Loucy (cell line): Measurements from ENCODE around the gene MVB12A.

Experiments used
- H2AFZ ChIP-seq: fragments of 200-600 bp; sonication (generic); 2 replicates; pipeline ENCODE4 v1.6.0; 2016; ENCODE audit warnings: antibody characterized with exemption, mild to moderate bottlenecking, low read length, moderate library complexity
- H3F3A ChIP-seq: fragments of 200-600 bp; 2 replicates; pipeline ENCODE4 v1.6.0; 2016; ENCODE audit warnings: antibody characterized with exemption, low read depth, mild to moderate bottlenecking
- H3K27me3 ChIP-seq: fragments of 200-600 bp; sonication (generic); 2 replicates; pipeline ENCODE4 v1.6.1; 2014; ENCODE audit warnings: low read length, mild to moderate bottlenecking; ENCODE audit not compliant: insufficient read depth, poor library complexity, severe bottlenecking
- H3K36me3 ChIP-seq: fragments of 200-600 bp; sonication (generic); 2 replicates; pipeline ENCODE4 v1.6.1; 2016; ENCODE audit warnings: low read length; ENCODE audit not compliant: insufficient read depth
- H3K4me1 ChIP-seq: fragments of 200-600 bp; sonication (generic); 2 replicates; pipeline ENCODE4 v1.5.1; 2014; ENCODE audit warnings: low read length, mild to moderate bottlenecking; ENCODE audit not compliant: insufficient read depth, poor library complexity, severe bottlenecking
- H3K4me2 ChIP-seq: fragments of 200-600 bp; sonication (generic); 2 replicates; pipeline ENCODE4 v1.6.0; 2014; ENCODE audit warnings: antibody characterized with exemption, low read length, low read depth, mild to moderate bottlenecking; ENCODE audit not compliant: poor library complexity, severe bottlenecking
- H3K4me3 ChIP-seq: fragments of 200-600 bp; sonication (generic); 2 replicates; pipeline ENCODE4 v1.5.1; 2014; ENCODE audit warnings: low read length, mild to moderate bottlenecking, mixed read lengths; ENCODE audit not compliant: poor library complexity, severe bottlenecking
- H3K79me2 ChIP-seq: fragments of 200-600 bp; sonication (generic); 2 replicates; pipeline ENCODE4 v1.6.1; 2014; ENCODE audit warnings: low read length; ENCODE audit not compliant: insufficient read depth
- H3K9ac ChIP-seq: fragments of 200-600 bp; sonication (generic); 2 replicates; pipeline ENCODE4 v1.6.0; 2014; ENCODE audit warnings: mild to moderate bottlenecking, low read depth, low read length, moderate library complexity; ENCODE audit not compliant: poor library complexity, severe bottlenecking
- H3K9me2 ChIP-seq: fragments of 200-600 bp; sonication (generic); replicated peaks from 2 replicates; pipeline ENCODE4 v1.6.1; 2016; ENCODE audit warnings: low read depth, low read length, mixed read lengths
- H3K9me3 ChIP-seq: fragments of 200-600 bp; sonication (generic); 2 replicates; pipeline ENCODE4 v1.6.1; 2014; ENCODE audit warnings: mild to moderate bottlenecking, antibody characterized with exemption, low read length, low read depth; ENCODE audit not compliant: insufficient read depth
- H4K20me1 ChIP-seq: fragments of 200-600 bp; sonication (generic); 2 replicates; pipeline ENCODE4 v1.6.0; 2014; ENCODE audit warnings: antibody characterized with exemption, low read length, mild to moderate bottlenecking; ENCODE audit not compliant: insufficient read depth, poor library complexity, severe bottlenecking
- CTCF ChIP-seq: fragments of 200-600 bp; sonication (generic); conservative IDR thresholded peaks from 2 replicates; pipeline ENCODE4 v1.5.1; 2014; ENCODE audit warnings: mild to moderate bottlenecking, antibody characterized with exemption, low read length
- EZH2phosphoT487 ChIP-seq: fragments of 200-600 bp; IDR thresholded peaks from 2 replicates; pipeline ENCODE4 v1.6.1; 2018; ENCODE audit warnings: antibody characterized with exemption, mild to moderate bottlenecking, moderate library complexity, borderline replicate concordance

The MVB12A gene

GRCh38 chr19:17415121-17415520 is 4.7 kb upstream of the MVB12A start:
- TF ChIP-seq CTCF (no peak), EZH2phosphoT487 (no peak)
- Histone ChIP-seq H4K20me1 (peaks cover 6% of the 10 kb centered on the region), H3K4me1 (peaks cover 18% of the 10 kb centered on the region), H3K4me2 (no peak overlapping the region), H3K9me3 (no peaks in the 10 kb centered on the region), H3K36me3 (peaks cover 11% of the 10 kb centered on the region; the same call in 1 of the 2 replicates), H3K9me2 (no peaks in the 10 kb centered on the region), H3K27me3 (no peaks in the 10 kb centered on the region), H3F3A (no peaks in the 10 kb centered on the region; the same call in 1 of the 2 replicates), H3K9ac (no peak overlapping the region), H3K4me3 (no peak overlapping the region), H2AFZ (no peak overlapping the region), H3K79me2 (peaks cover 14% of the 10 kb centered on the region)

- Histone ChIP-seq H3K79me2 (peaks cover 14% of the 10 kb centered on the region), H2AFZ (no peak overlapping the region), H3K4me3 (peak overlapping the region; percentile 86), H3K9me2 (no peaks in the 10 kb centered on the region), H3K4me1 (peaks cover 13% of the 10 kb centered on the region), H3K27me3 (no peaks in the 10 kb centered on the region), H3K9ac (peak overlapping the region; percentile 92), H3F3A (no peaks in the 10 kb centered on the region; the same call in 1 of the 2 replicates), H3K4me2 (peak overlapping the region; percentile 80), H3K9me3 (no peaks in the 10 kb centered on the region), H4K20me1 (no peaks in the 10 kb centered on the region), H3K36me3 (peaks cover 4% of the 10 kb centered on the region; the same call in 1 of the 2 replicates)
- TF ChIP-seq EZH2phosphoT487 (no peak), CTCF (no peak)
These were observed 1.1 kb upstream of the MVB12A start for GRCh38 chr19:17418710-17419109.

- peak overlapping the region; percentile 87 for H2AFZ ChIP-seq
- H3K4me2 ChIP-seq, result peak overlapping the region; percentile 80
- H4K20me1 ChIP-seq, result no peaks in the 10 kb centered on the region
- H3K79me2 ChIP-seq, result peaks cover 14% of the 10 kb centered on the region
- TF ChIP-seq CTCF (no peak), EZH2phosphoT487 (no peak)
- H3K4me3 ChIP-seq, result peak overlapping the region; percentile 86
- no peaks in the 10 kb centered on the region; the same call in 1 of the 2 replicates for H3F3A ChIP-seq
- H3K9me3 ChIP-seq, result no peaks in the 10 kb centered on the region
- H3K4me1 ChIP-seq, result peaks cover 16% of the 10 kb centered on the region
- H3K9ac ChIP-seq, result peak overlapping the region; percentile 92
- no peaks in the 10 kb centered on the region for H3K27me3 ChIP-seq
- H3K9me2 ChIP-seq, result no peaks in the 10 kb centered on the region
- H3K36me3 ChIP-seq, result peaks cover 3% of the 10 kb centered on the region; the same call in 1 of the 2 replicates
These were observed 660 bp upstream of the MVB12A start for GRCh38 chr19:17419154-17419620.
